Measurements from ENCODE around the gene ATM.
"Not testable (repeated sequence)": the region's sequence is repeated elsewhere in the genome, so short reads cannot be mapped to it uniquely, and the experiment has no call there.

- not testable (repeated sequence) for TF ChIP-seq CTCF, POLR2A (IDR thresholded peaks at IDR 0.05)
Measured at GRCh38 chr11:108289066-108289465, 66.2 kb downstream of the ATM start.

Data from body of pancreas (tissue), 4 donors.